NK-92 (cell line): Measurements from ENCODE around the gene PSMD3.

Source experiments
- DNase-seq: peaks from one replicate; lab custom pipeline; 2025; ENCODE audit not compliant: unreplicated experiment; lab: John Stamatoyannopoulos, UW

The PSMD3 gene

GRCh38 chr17:40020146-40020545 is 39.5 kb downstream of the PSMD3 start:
- no peak for DNase-seq

DNA sequence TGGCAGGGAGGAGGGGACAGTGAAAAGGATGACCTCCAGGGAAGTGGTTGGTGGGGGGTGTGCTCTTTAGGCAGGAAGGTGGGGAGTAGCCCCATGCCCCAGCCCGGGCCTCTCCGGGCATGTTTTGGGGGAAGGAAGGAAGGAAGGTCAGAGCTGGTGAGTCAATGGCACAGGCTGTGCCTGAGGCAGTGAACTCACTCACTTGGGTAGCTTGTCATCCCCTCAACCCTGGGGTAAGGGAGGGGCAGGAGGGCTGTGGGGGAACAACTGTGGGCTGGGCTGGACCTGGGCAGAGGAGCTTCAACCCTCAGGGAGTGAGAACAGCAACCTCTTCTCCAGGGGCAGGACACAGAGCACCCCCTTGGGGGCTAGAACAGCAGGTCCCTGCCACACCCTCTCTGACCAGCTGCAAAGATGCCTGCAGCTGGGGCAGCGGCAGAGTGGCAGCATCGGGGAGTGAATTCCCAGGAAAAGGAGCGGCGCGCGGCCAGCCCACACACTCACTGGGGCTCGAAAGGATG is 40.9 kb downstream of the PSMD3 start:
- DNase-seq = no peak

DNA sequence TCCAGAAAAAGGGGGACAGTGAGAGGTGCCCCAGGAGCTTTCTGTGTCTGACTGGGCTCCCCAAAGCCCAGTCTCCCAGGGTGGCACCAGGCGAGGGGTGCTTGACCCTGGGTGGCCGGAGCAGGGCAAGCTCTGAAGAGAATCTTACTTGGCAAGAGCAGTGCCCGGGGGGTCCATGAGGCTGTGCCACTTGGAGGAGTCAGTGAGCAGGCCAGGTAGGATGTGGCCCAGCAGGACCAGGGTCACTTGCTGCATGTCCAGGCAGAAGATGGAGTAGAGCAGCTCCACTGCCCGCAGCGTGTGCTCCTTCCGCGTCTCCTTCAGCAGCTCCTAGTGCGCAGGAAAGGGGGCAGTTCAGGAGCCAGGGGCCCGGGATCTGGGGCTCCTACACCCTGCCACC is 41.9 kb downstream of the PSMD3 start:
- no peak for DNase-seq

GRCh38 chr17:40022961-40023541 is 42.4 kb downstream of the PSMD3 start:
- DNase-seq = no peak

DNA sequence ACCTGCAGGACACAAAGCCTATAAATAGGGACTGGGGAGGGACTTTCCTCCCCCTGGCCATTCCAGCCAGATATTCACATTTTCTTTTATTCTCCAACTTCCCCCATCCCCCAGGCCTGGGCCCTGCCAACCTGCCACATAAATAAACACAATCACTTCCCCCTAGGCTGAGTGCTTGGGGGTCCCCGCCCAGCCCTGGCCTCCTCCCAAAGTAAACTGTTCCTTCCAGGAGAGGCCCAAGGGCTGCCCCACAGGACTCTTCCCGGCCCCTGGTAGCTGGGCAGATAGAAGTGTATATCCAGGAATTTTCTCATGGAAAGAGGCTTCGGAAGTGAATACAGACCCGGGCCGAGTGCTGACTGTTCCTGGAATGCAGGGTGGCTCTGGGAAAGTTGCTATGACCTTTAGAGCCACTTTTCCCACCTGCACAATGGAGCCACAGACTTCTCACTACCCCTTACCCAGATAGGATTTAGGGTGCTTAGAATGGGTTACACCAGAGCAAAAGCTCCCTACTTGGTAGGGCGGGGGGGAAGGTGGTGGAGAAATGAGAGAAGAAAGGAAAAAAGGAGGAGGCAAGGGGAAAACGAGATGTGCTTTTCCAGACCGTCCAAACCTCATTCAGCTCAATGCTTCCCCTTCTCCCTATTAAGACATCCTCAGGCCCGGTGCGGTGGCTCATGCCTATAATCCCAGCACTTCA is 43.1 kb downstream of the PSMD3 start:
- no peak for DNase-seq

DNA sequence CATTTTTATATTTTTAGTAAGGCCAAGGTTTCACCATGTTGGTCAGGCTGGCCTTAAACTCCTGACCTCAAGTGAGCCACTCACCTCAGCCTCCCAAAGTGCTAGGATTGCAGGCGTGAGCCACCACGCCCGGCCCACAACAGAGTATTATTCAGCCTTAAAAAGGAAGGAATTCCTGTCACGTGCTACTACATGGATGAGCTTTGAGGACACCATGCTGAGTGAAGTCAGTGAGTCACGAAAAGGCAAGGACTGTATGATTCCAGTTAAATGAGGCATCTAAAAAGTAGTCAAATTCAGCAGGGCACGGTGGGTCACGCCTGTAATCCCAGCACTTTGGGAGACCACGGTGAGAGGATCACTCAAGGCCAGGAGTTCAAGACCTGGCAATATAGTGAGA is 44.3 kb downstream of the PSMD3 start:
- DNase-seq = no peak

- no peak for DNase-seq
These were observed 45.0 kb downstream of the PSMD3 start for GRCh38 chr17:40025559-40025958.

DNA sequence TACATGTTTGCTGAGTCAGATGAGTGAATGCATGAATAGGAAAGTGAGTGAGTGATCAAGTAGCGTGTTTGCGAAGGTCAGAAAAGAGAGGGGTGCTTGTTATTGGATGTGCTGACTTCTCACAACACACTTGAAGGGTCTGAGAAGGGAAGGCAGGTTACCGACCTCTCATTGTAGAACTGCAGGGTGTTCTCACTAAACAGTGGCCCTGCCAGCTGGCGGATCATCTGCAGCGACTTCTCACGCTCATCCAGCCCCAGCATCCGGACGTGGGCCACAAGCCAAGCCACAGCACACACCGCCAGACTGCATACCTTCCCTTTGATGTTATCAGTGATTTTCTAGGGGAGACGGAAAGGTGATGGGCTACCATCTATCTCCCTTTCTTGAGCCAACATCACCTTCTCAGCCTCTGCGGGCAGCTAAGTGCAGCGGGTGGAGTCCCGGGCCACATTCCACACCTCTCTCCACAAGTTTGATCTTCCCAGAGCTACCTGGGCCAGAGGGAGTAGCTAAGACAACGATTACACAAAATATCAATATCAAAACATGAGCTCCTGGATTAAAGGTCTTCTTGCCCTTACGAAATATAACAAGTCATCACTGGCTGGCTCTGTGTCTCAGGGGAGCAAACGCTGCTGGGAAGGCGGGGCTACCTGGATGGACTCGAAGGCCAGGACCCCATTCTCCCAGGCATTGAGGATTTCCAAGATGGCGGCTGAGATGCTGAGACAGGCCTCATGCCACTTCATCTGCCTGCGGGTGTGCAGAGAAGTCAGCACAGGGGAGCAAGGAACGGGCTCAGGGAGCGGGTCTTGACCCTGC is 45.6 kb downstream of the PSMD3 start:
- DNase-seq = no peak

GRCh38 chr17:40026816-40027613 is 46.4 kb downstream of the PSMD3 start:
- no peak for DNase-seq

- DNase-seq = no peak
These were observed 47.0 kb downstream of the PSMD3 start for GRCh38 chr17:40027614-40028012.

DNA sequence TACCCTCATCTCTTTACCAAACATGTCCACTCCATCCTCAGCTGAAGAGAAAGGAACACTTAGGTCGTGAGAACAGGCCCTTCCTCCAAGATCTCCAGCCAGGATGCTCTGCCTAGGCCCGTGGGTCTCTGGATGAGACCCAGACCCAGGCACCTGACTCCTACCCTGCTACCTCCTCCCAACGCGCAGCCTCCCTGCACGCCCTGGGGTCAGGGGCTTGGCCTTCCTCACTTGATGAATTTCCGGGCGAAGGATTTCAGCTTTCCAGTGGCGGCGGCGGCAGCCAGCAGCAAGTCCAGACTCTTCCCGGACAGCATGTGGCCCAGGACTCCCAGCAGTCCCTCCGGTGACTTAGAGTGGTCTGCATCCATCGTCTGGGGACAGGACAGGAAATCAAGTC is 48.0 kb downstream of the PSMD3 start:
- DNase-seq = no peak

DNA sequence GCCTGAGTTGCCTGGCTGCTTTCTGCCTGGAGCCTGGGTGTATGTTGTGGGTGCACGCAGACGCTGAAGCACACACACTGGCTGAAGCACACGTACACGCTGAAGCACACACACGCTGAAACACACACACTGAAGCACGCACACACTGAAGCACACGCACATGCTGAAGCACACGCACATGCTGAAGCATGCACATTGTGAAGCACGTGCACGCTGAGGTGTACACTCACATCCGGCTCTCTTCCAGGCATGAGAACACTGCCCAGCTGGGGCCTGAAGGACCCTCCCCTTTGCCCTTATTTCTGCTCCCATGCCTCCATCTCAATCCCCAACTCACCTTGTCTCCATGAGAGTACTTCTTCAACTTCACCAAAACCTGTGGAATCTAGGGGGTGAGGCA is 51.1 kb downstream of the PSMD3 start:
- DNase-seq = no peak

DNA sequence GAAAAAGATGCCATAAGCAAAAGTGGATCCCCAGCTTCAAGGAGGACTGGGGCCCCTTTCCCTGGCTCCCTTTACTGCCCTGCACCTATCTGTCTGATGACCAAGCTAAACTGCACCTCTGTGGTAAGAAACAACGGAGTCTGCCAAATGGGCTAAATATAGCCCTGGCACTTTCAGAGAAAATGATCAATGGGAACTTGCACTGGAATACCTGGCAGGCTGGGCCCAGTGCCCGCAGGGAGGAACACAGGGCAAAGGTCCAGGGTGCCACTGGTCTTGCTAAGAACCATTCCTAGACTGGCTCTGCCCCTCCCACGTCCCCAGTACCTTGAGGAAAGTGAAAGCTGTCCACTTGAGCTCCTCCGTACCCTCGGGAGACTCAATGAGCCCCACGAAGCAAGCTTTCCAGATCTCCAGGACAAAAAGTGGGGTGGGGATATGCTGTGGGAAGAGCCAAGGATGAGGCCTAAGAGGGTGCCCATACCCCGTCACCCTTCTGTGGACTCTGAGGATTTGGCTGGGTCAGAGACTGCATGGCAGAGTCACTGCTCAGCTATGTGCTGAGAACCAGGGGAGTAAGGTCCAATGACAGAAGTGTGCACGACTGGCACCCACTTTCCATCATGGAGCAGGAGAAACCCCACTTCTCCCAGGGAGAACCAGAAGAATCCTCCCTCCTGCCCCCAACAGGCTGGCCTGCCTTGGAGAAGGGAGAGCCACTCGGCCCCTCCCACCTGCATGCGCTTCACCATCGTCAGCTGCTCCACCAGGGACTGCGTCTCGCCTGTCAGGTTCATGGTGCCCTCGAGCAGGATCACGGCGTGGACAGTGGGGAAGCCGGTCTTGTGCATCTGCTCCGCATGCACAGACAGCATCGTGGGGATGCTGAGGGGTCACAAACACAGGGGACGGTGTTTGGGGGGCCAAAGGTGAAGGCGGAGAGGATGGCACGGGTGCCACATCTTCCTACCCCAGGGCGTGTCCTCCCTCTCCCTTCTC is 52.0 kb downstream of the PSMD3 start:
- DNase-seq = no peak

DNA sequence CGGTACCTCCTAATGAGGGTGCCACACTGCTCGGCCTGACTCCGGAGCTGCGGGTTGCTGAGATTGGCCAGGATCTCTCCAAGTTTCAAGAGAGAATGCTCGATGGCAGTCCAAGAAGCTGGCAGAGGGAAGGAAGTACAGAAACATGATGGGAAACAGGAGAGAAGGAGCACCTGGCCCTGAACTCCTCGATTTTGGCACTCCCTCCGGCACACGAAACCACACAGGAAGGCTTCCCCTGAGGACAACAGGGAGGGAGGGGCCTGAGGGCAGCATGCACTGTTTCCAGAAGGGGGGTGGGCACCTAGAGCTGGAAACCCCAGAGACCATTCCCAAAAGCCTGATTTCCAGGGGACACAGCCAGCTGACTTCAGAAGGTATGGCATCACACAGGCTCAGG is 52.7 kb downstream of the PSMD3 start:
- no peak for DNase-seq

GRCh38 chr17:40034426-40035161 is 54.0 kb downstream of the PSMD3 start:
- DNase-seq = no peak

DNA sequence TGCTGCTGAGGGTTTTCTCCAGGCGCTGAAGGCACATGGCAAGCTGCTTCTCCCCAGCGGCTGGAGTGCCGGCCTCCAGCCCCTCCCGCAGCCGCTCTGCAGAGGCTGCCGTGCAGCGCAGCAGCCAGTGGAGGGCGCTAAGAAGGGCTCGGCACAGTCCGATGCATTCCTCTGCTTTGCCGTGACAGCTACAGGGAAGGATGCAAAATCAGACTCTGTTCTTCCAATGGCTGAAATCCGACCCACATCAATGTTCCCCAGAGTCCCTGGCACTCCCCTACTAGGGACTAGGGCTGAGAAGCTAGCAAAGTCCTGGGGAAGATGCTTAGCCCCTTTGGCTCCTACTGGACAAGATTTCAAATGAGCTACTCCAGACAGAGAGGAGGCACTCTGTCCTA is 54.6 kb downstream of the PSMD3 start:
- no peak for DNase-seq

GRCh38 chr17:40038882-40039513 is 58.4 kb downstream of the PSMD3 start:
- DNase-seq = no peak

DNA sequence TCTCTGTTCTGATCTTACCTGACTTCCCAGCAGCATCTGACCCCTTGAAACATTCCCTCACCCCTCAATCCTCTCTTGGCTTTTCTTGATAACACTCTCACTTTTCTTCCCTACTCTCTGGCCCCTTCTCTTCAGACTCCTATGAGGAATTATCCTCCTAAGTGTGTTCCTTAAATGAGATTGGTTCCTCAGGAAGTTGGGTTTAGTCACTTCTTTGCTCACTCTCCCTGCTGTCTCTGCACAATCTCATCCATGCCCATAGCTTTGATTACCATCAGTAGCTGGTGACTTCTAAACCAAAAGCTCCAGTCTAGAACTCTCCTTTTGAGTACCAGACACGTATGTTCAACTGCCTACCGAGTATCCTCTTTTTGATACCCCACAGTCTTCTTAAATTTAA is 60.6 kb downstream of the PSMD3 start:
- DNase-seq = no peak
